GM12891 (cell line): Measurements from ENCODE around the gene KPTN.

Experiments used
- PAX5 ChIP-seq: IDR thresholded peaks from 2 replicates; pipeline ENCODE4 v1.6.1; 2011; ENCODE audit warnings: low read length, moderate library complexity, mild to moderate bottlenecking; ENCODE audit not compliant: insufficient read depth, severe bottlenecking
- POLR2A ChIP-seq: IDR thresholded peaks from 2 replicates; pipeline ENCODE4 v1.6.1; 2011; ENCODE audit warnings: low read depth, low read length, control low read depth
- POLR2AphosphoS5 ChIP-seq: IDR thresholded peaks from 2 replicates; pipeline ENCODE4 v1.6.1; 2011; ENCODE audit warnings: low read depth, low read length, control low read depth
- POU2F2 ChIP-seq: IDR thresholded peaks from 2 replicates; pipeline ENCODE4 v1.6.1; 2011; ENCODE audit warnings: low read depth, mild to moderate bottlenecking, control low read depth, low read length, moderate library complexity
- SPI1 ChIP-seq: IDR thresholded peaks from 2 replicates; pipeline ENCODE4 v1.6.1; 2011; ENCODE audit warnings: low read depth, low read length, control low read depth
- TAF1 ChIP-seq: IDR thresholded peaks from 2 replicates; pipeline ENCODE4 v1.6.1; 2011; ENCODE audit warnings: low read depth, low read length, control low read depth

DNA sequence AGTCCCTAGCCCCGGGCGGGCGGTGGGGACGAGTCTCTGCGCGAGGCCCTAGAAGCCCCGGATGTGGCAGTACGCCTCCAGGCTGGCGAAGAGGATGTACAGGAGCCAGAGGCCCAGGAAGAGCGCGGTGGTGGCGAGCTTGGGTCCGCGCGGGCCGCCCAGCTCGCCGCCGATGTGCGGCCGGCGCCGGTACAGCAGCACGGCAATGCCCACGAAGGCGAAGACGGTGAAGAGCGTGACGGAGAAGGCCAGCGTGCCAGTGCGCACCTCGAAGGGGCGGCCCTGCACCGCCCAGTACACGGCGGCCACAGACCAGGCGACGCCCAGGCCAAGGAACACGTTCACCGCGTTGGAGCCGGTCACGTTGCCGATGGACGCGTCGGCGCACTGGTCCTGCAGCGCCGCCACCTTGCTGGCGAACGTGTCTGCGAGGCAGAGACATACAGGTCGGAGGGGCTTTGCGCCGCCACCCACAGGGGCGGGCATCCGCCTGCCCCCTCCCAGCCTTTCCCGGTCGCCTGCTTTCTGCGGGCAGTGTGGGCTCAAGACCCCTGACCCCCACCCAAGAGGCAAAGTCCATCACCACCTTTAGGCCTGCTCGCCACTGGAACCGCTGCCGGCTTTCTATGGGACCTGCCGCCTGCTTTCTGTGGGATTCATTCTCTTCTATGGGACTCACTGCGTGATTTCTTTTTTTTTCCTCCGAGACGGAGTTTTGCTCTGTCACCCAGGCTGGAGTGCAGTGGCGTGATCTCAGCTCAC is 53.8 kb downstream of the KPTN start:
- TF ChIP-seq TAF1 (no peak), POLR2A (no peak), POLR2AphosphoS5 (no peak), SPI1 (no peak), PAX5 (no peak), POU2F2 (no peak)
